GM23248 (cell line): ENCODE results near the gene BMERB1. TPM values are rescaled to one million over a fixed set of nuclear protein-coding genes. Genes with fewer than 3 reads are reported as not detected.

Experiments
- DNase-seq: peaks from one replicate; pipeline ENCODE4 v3.0.0-alpha.2; 2015
- H2AFZ ChIP-seq: fragments of 200-600 bp; sonication (generic); 2 replicates; pipeline ENCODE4 v1.6.1; 2016; ENCODE audit warnings: antibody characterized with exemption
- H3F3A ChIP-seq: fragments of 200-600 bp; sonication (generic); 2 replicates; pipeline ENCODE4 v1.6.1; 2016; ENCODE audit warnings: mild to moderate bottlenecking, antibody characterized with exemption, mixed run types; ENCODE audit not compliant: insufficient read depth
- H3K27ac ChIP-seq: fragments of 200-600 bp; sonication (generic); 2 replicates; pipeline ENCODE4 v1.5.1; 2016; ENCODE audit warnings: mild to moderate bottlenecking
- H3K27me3 ChIP-seq: fragments of 200-600 bp; sonication (generic); replicated peaks from 2 replicates; pipeline ENCODE4 v1.6.1; 2016; ENCODE audit warnings: mild to moderate bottlenecking; ENCODE audit not compliant: insufficient read depth
- H3K36me3 ChIP-seq: fragments of 200-600 bp; sonication (generic); 2 replicates; pipeline ENCODE4 v1.6.1; 2016; ENCODE audit warnings: low read depth, mild to moderate bottlenecking
- H3K4me1 ChIP-seq: fragments of 200-600 bp; sonication (generic); 2 replicates; pipeline ENCODE4 v1.6.1; 2016; ENCODE audit warnings: mild to moderate bottlenecking; ENCODE audit not compliant: insufficient read depth
- H3K4me2 ChIP-seq: fragments of 200-600 bp; sonication (generic); one replicate; pipeline ENCODE4 v1.6.1; 2016; ENCODE audit warnings: mild to moderate bottlenecking; ENCODE audit not compliant: unreplicated experiment
- H3K4me3 ChIP-seq: fragments of 200-600 bp; sonication (generic); 2 replicates; pipeline ENCODE4 v1.5.1; 2016; ENCODE audit warnings: mild to moderate bottlenecking
- H3K79me2 ChIP-seq: fragments of 200-600 bp; sonication (generic); 2 replicates; pipeline ENCODE4 v1.6.1; 2016; ENCODE audit warnings: mild to moderate bottlenecking; ENCODE audit not compliant: insufficient read depth
- H3K9ac ChIP-seq: fragments of 200-600 bp; sonication (generic); 2 replicates; pipeline ENCODE4 v1.6.1; 2016; ENCODE audit warnings: mild to moderate bottlenecking
- H3K9me2 ChIP-seq: fragments of 200-600 bp; sonication (generic); 2 replicates; pipeline ENCODE4 v1.6.1; 2016; ENCODE audit warnings: mixed run types, mild to moderate bottlenecking, moderate library complexity; ENCODE audit not compliant: insufficient read depth
- H3K9me3 ChIP-seq: fragments of 200-600 bp; sonication (generic); one replicate; pipeline ENCODE4 v1.6.1; 2017; ENCODE audit warnings: low read depth
- H4K20me1 ChIP-seq: fragments of 200-600 bp; sonication (generic); 2 replicates; pipeline ENCODE4 v1.6.0; 2016; ENCODE audit not compliant: insufficient read depth
- EZH2 ChIP-seq: fragments of 200-600 bp; sonication (generic); IDR thresholded peaks from 2 replicates; pipeline ENCODE4 v1.6.1; 2018; ENCODE audit warnings: antibody characterized with exemption, mild to moderate bottlenecking; ENCODE audit not compliant: insufficient read depth, poor library complexity, severe bottlenecking
- EZH2phosphoT487 ChIP-seq: fragments of 200-600 bp; sonication (generic); IDR thresholded peaks from 2 replicates; pipeline ENCODE4 v1.6.1; 2018; ENCODE audit warnings: antibody characterized with exemption, moderate library complexity, mild to moderate bottlenecking, low read depth; ENCODE audit not compliant: insufficient read depth
- WGBS, 2 experiments: methylation state at CpG; one replicate each; pipeline ENCODE4 v1.1.6; 2015 to 2017; ENCODE audit warnings: low lambda C conversion rate in 2 of 2, low coverage in 1 of 2; ENCODE audit errors: missing lambda C conversion rate in 2 of 2; 5-methylcytosine and 5-hydroxymethylcytosine counted together
- in situ Hi-C: fragments of 300-500 bp; cut with MboI; formaldehyde crosslinking; loops from 2 replicates; pipeline ENCODE4 v1.15.0; 2020
- polyA plus RNA-seq: library from polyadenylated mRNA; unstranded; fragments of >200 nt; fragmentation: Nextera tagmentation; extraction: Ambion mirVana; gene quantifications from 2 replicates; pipeline ENCODE4 v1.2.1, GENCODE V29; 2016
- total RNA-seq: library from RNA; depleted of rRNA; stranded (reverse); fragments of >200 nt; shearing (Covaris generic); gene quantifications from 2 replicates; pipeline ENCODE4 v1.2.3, GENCODE V29; 2014

The BMERB1 gene
- total and polyA plus RNA-seq, 2 experiments from 2014 or later = 55.2 to 94.1 TPM

GRCh38 chr16:15519790-15520189, 85.4 kb downstream of the BMERB1 start:
- no peak overlapping the region for H3K27ac ChIP-seq
- H4K20me1 ChIP-seq = no peaks in the 10 kb centered on the region; the same call in 1 of the 2 replicates
- H3K36me3 ChIP-seq = no peaks in the 10 kb centered on the region
- in situ Hi-C loops = no loop called here
- no peaks in the 10 kb centered on the region for H3K9me3 ChIP-seq
- peaks cover 23% of the 10 kb centered on the region for H3F3A ChIP-seq
- DNase-seq = no peak
- WGBS, 2 experiments = 94 to 95% methylated on average over 9 of the region's 9 CpGs
- no peak overlapping the region for H3K4me2 ChIP-seq
- H3K79me2 ChIP-seq = peaks cover 41% of the 10 kb centered on the region
- H3K9me2 ChIP-seq = no peaks in the 10 kb centered on the region
- H3K27me3 ChIP-seq = no peaks in the 10 kb centered on the region
- no peak overlapping the region for H3K4me3 ChIP-seq
- peaks cover 11% of the 10 kb centered on the region for H3K4me1 ChIP-seq
- no peak overlapping the region for H3K9ac ChIP-seq
- TF ChIP-seq EZH2 (no peak), EZH2phosphoT487 (no peak)
- no peak overlapping the region for H2AFZ ChIP-seq

- H3K9me2 ChIP-seq = no peaks in the 10 kb centered on the region
- peaks cover 44% of the 10 kb centered on the region for H3K79me2 ChIP-seq
- no peak overlapping the region for H2AFZ ChIP-seq
- no peak overlapping the region for H3K4me3 ChIP-seq
- H3K27ac ChIP-seq = no peak overlapping the region
- no peaks in the 10 kb centered on the region for H3K27me3 ChIP-seq
- no peaks in the 10 kb centered on the region for H3K36me3 ChIP-seq
- peaks cover 23% of the 10 kb centered on the region for H3F3A ChIP-seq
- H4K20me1 ChIP-seq = no peaks in the 10 kb centered on the region; the same call in 1 of the 2 replicates
- peaks cover 11% of the 10 kb centered on the region for H3K4me1 ChIP-seq
- in situ Hi-C loops = no loop called here
- H3K9ac ChIP-seq = no peak overlapping the region
- H3K4me2 ChIP-seq = no peak overlapping the region
- no peak for TF ChIP-seq EZH2phosphoT487
- H3K9me3 ChIP-seq = no peaks in the 10 kb centered on the region
- no peak for DNase-seq
Measured at GRCh38 chr16:15521390-15521757, 87.0 kb downstream of the BMERB1 start.

DNA sequence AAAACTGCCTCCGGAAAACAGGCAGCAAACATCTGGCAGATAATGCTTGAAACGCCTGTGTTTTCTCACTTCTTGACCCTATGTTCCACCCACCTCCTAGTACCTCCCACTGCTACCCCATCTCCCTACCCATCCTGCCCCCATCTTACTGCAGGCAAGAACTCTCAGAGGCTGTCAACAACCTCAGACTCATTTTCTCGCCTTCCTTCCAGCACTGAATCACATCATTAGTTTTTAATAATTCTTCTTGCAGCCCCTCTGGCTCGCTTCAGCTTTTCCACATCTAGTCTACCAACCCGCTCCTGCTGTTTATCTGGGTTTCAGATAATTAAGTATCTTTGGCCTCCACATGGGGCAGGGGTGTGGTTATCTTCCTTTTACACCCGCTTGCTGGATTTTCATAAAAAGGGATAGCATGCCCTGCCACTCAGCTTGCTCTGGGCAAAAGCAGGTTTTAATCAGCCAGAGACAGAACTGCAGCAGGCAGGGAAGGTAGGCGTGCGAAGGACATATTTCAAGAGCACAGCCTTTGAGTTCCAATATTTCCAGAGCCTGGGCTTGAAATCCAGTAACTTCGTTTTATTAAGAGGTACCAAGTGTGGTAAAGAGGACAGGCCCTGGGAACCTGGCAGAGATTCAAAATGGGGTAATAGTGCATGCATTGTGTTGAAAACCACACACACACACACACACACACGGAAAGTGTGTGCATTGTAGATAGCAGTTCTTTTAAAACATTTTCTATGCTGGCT, 87.5 kb downstream of the BMERB1 start:
- Histone ChIP-seq H3K4me1 (peaks cover 11% of the 10 kb centered on the region), H3K9me3 (no peaks in the 10 kb centered on the region), H3K36me3 (no peaks in the 10 kb centered on the region), H3K4me3 (no peak overlapping the region), H3K9ac (no peak overlapping the region), H3K79me2 (peaks cover 44% of the 10 kb centered on the region), H2AFZ (no peak overlapping the region), H4K20me1 (no peaks in the 10 kb centered on the region; the same call in 1 of the 2 replicates), H3K27me3 (no peaks in the 10 kb centered on the region), H3K27ac (no peak overlapping the region), H3K4me2 (no peak overlapping the region), H3F3A (peaks cover 20% of the 10 kb centered on the region), H3K9me2 (no peaks in the 10 kb centered on the region)
- DNase-seq = no peak
- TF ChIP-seq EZH2phosphoT487 = no peak
- no peak for TF ChIP-seq EZH2
- in situ Hi-C loops = no loop called here
- 64 to 67% methylated on average over 10 of the region's 10 CpGs for WGBS, 2 experiments

- peaks cover 13% of the 10 kb centered on the region for H3F3A ChIP-seq
- no peaks in the 10 kb centered on the region for H3K36me3 ChIP-seq
- 87% methylated on average over 10 of the region's 10 CpGs for WGBS, 2 experiments
- no peak overlapping the region for H2AFZ ChIP-seq
- no peak overlapping the region for H3K27ac ChIP-seq
- H3K4me3 ChIP-seq = no peak overlapping the region
- no peaks in the 10 kb centered on the region for H3K9me3 ChIP-seq
- H3K27me3 ChIP-seq = no peaks in the 10 kb centered on the region
- peaks cover 9% of the 10 kb centered on the region for H3K4me1 ChIP-seq
- in situ Hi-C loops = no loop called here
- H4K20me1 ChIP-seq = no peaks in the 10 kb centered on the region; the same call in 1 of the 2 replicates
- H3K4me2 ChIP-seq = no peak overlapping the region
- H3K9me2 ChIP-seq = no peaks in the 10 kb centered on the region
- no peak for DNase-seq
- TF ChIP-seq EZH2 (no peak), EZH2phosphoT487 (no peak)
- no peak overlapping the region for H3K9ac ChIP-seq
- peaks cover 49% of the 10 kb centered on the region for H3K79me2 ChIP-seq
Measured at GRCh38 chr16:15523092-15523541, 88.7 kb downstream of the BMERB1 start.

DNA sequence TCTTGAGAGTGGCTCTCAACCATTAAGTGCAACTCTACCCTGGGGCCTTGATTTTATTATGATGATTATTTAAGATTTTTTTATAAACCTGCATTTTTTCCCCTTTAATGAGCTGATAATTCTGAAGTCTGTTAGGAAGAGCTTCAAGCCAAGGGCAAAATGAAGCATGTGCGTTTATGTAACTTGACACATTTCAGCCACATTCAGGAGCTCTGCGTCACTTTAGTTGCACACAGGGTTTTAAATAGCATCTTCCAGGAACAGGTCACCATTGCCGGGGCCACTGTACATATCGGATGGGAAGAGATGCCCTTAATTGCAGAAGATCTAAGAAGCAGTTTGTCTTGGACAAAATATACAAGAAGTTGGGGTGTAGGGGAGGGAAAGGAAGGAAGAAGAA, 89.6 kb downstream of the BMERB1 start:
- Histone ChIP-seq H4K20me1 (no peaks in the 10 kb centered on the region; the same call in 1 of the 2 replicates), H3K79me2 (peaks cover 49% of the 10 kb centered on the region), H3F3A (peaks cover 4% of the 10 kb centered on the region; the same call in 1 of the 2 replicates), H3K27ac (no peak overlapping the region), H3K4me1 (peaks cover under 1% of the 10 kb centered on the region; the same call in 1 of the 2 replicates), H3K9me3 (no peaks in the 10 kb centered on the region), H3K9ac (no peak overlapping the region), H3K27me3 (no peaks in the 10 kb centered on the region), H3K9me2 (no peaks in the 10 kb centered on the region), H2AFZ (no peak overlapping the region), H3K36me3 (no peaks in the 10 kb centered on the region), H3K4me3 (no peak overlapping the region), H3K4me2 (no peak overlapping the region)
- in situ Hi-C loops = no loop called here
- TF ChIP-seq EZH2phosphoT487 (no peak), EZH2 (no peak)
- DNase-seq = no peak
- WGBS, 2 experiments = 98% methylated on average over 4 of the region's 4 CpGs
